Natural killer cell (primary cell): ENCODE data around the gene TSKU. TPM values are rescaled to one million over a fixed set of nuclear protein-coding genes. Genes with fewer than 3 reads are reported as not detected.
A peak's percentile ranks its signal among the peaks of the same experiment; 100 is the strongest.

ENCODE experiments used
- ATAC-seq, 3 donors: fragments of 150-1000 bp in 2 of 3; fragments of 200-7000 bp in 1 of 3; cut with Tn5 transposase; 1 replicate in 1 of 3; 2 replicates in 2 of 3; pipeline ENCODE4 v1.10.0; 2021; ENCODE audit warnings: mild to moderate bottlenecking in 2 of 3, moderate library complexity in 2 of 3
- DNase-seq, 2 donors: peaks; one replicate each; pipeline versions ENCODE4 v3.0.0 to v3.0.0-alpha.2; 2013 to 2021; ENCODE audit warnings: mixed read lengths in 1 of 2
- H3K27ac ChIP-seq: one replicate; pipeline ENCODE4 v1.5.1; 2013; ENCODE audit warnings: mild to moderate bottlenecking, low read length
- H3K27me3 ChIP-seq: one replicate; pipeline ENCODE4 v1.6.1; 2013; ENCODE audit warnings: low read length; ENCODE audit not compliant: control insufficient read depth, insufficient read depth
- H3K36me3 ChIP-seq: one replicate; pipeline ENCODE4 v1.6.1; 2013; ENCODE audit warnings: low read length; ENCODE audit not compliant: control insufficient read depth, insufficient read depth
- H3K4me1 ChIP-seq: one replicate; pipeline ENCODE4 v1.6.1; 2013; ENCODE audit warnings: low read length; ENCODE audit not compliant: control insufficient read depth, insufficient read depth
- H3K4me3 ChIP-seq: one replicate; pipeline ENCODE4 v1.5.1; 2013; ENCODE audit warnings: low read length
- H3K9me3 ChIP-seq: one replicate; pipeline ENCODE4 v1.6.1; 2013; ENCODE audit warnings: low read length; ENCODE audit not compliant: control insufficient read depth, insufficient read depth
- H3K27ac Mint-ChIP-seq, 2 donors: one replicate each; pipeline ENCODE4 v1.8.0; 2022; ENCODE audit warnings: mild to moderate bottlenecking in 2 of 2, mixed read lengths in 2 of 2, moderate library complexity in 1 of 2
- H3K27me3 Mint-ChIP-seq, 2 donors: one replicate each; pipeline ENCODE4 v1.8.0; 2022; ENCODE audit warnings: low read depth in 2 of 2, mixed read lengths in 2 of 2
- H3K36me3 Mint-ChIP-seq: one replicate; pipeline ENCODE4 v1.8.0; 2022; ENCODE audit warnings: mixed read lengths
- H3K4me1 Mint-ChIP-seq, 2 donors: one replicate each; pipeline ENCODE4 v1.8.0; 2022; ENCODE audit warnings: mixed read lengths in 2 of 2
- H3K4me3 Mint-ChIP-seq: one replicate; pipeline ENCODE4 v1.8.0; 2022; ENCODE audit warnings: mild to moderate bottlenecking, moderate library complexity, mixed read lengths
- H3K9me3 Mint-ChIP-seq, 2 donors: one replicate each; pipeline ENCODE4 v1.8.0; 2022; ENCODE audit warnings: mixed read lengths in 2 of 2
- CTCF ChIP-seq: fragments of 200-600 bp; IDR thresholded peaks from one replicate; pipeline ENCODE4 v1.8.0; 2022; ENCODE audit warnings: antibody characterized with exemption
- WGBS: methylation state at CpG from one replicate; pipeline ENCODE4 v1.1.7; 2013; ENCODE audit warnings: missing lambda C conversion rate; ENCODE audit not compliant: insufficient coverage; 5-methylcytosine and 5-hydroxymethylcytosine counted together
- intact Hi-C: fragments of 100-400 bp; cut with micrococcal nuclease; formaldehyde crosslinking; loops from one replicate; pipeline ENCODE4 v1.14.2; 2022
- total RNA-seq, 4 donors: library from RNA; stranded (reverse); fragments of 120-200 nt in 1 of 4; gene quantifications; one replicate each; pipeline versions ENCODE4 v1.2.3 to v1.2.4, GENCODE V29; 2013 to 2022

Gene TSKU
- total RNA-seq, 3 donors from 2014 or later (not counting 1 experiment from before 2014, with no cell fraction given), result not detected

- Histone ChIP-seq H3K36me3 (no peaks in the 10 kb centered on the region), H3K27ac (no peak overlapping the region), H3K9me3 (no peaks in the 10 kb centered on the region), H3K4me1 (peaks cover 12% of the 10 kb centered on the region), H3K4me3 (no peak overlapping the region), H3K27me3 (peaks cover 9% of the 10 kb centered on the region)
- peaks cover 5 to 7% of the 10 kb centered on the region in 2 donors for H3K4me1 Mint-ChIP-seq
- no peak for ATAC-seq
- H3K4me3 Mint-ChIP-seq, result no peak overlapping the region
- no peak for TF ChIP-seq CTCF
- no peak overlapping the region for H3K27ac Mint-ChIP-seq
- peaks cover 4 to 5% of the 10 kb centered on the region in 2 donors for H3K9me3 Mint-ChIP-seq
- intact Hi-C loops, result no loop called here
- DNase-seq, result no peak
- peaks cover 49 to 69% of the 10 kb centered on the region in 2 donors for H3K27me3 Mint-ChIP-seq
- peaks cover 7% of the 10 kb centered on the region for H3K36me3 Mint-ChIP-seq
- 76% methylated on average over 4 of the region's 5 CpGs for WGBS
Measured at GRCh38 chr11:76781807-76782530, 1.2 kb upstream of the TSKU start.

GRCh38 chr11:76782531-76783293 lies 444 bp upstream of the TSKU start:
- ATAC-seq, result peak in 1 of 3 donors; percentile 70
- no peak overlapping the region for H3K4me3 ChIP-seq
- peaks cover 5 to 7% of the 10 kb centered on the region in 2 donors for H3K4me1 Mint-ChIP-seq
- no peaks in the 10 kb centered on the region for H3K36me3 Mint-ChIP-seq
- H3K9me3 Mint-ChIP-seq, result no peaks in the 10 kb centered on the region
- H3K27ac Mint-ChIP-seq, result no peak overlapping the region
- no peaks in the 10 kb centered on the region for H3K9me3 ChIP-seq
- H3K27me3 ChIP-seq, result peaks cover 9% of the 10 kb centered on the region
- intact Hi-C loops, result no loop called here
- no peaks in the 10 kb centered on the region for H3K36me3 ChIP-seq
- peak overlapping the region; percentile 67 for H3K4me3 Mint-ChIP-seq
- H3K27me3 Mint-ChIP-seq, result peaks cover 46 to 69% of the 10 kb centered on the region in 2 donors
- no peak overlapping the region for H3K27ac ChIP-seq
- 2% methylated on average over 38 of the region's 38 CpGs for WGBS
- TF ChIP-seq CTCF, result no peak
- DNase-seq, result peak in 1 of 2 donors; percentile 20
- peaks cover 12% of the 10 kb centered on the region for H3K4me1 ChIP-seq

GRCh38 chr11:76783896-76784813 lies 999 bp downstream of the TSKU start:
- no peak overlapping the region for H3K27ac ChIP-seq
- peaks cover 37 to 57% of the 10 kb centered on the region in 2 donors for H3K27me3 Mint-ChIP-seq
- peaks cover 5 to 7% of the 10 kb centered on the region in 2 donors for H3K4me1 Mint-ChIP-seq
- no peak for TF ChIP-seq CTCF
- no peaks in the 10 kb centered on the region for H3K9me3 Mint-ChIP-seq
- no peaks in the 10 kb centered on the region for H3K36me3 Mint-ChIP-seq
- WGBS, result 11% methylated on average over 61 of the region's 65 CpGs
- intact Hi-C loops, result no loop called here
- peaks cover 9% of the 10 kb centered on the region for H3K27me3 ChIP-seq
- H3K4me3 Mint-ChIP-seq, result no peak overlapping the region
- H3K4me1 ChIP-seq, result peaks cover 12% of the 10 kb centered on the region
- DNase-seq (no peak), ATAC-seq (no peak)
- no peaks in the 10 kb centered on the region for H3K36me3 ChIP-seq
- no peak overlapping the region for H3K27ac Mint-ChIP-seq
- no peak overlapping the region for H3K4me3 ChIP-seq
- H3K9me3 ChIP-seq, result no peaks in the 10 kb centered on the region
